B cell (primary cell): Measurements from ENCODE around the gene FAF1. TPM values are rescaled to one million over a fixed set of nuclear protein-coding genes. Genes with fewer than 3 reads are reported as not detected.

ENCODE experiments used
- ATAC-seq: fragments of 200-7000 bp; cut with Tn5 transposase; one replicate; pipeline ENCODE4 v1.10.0; 2021; ENCODE audit warnings: low read depth, mild to moderate bottlenecking, moderate number of reproducible peaks, moderate library complexity
- CTCF ChIA-PET: fragments of 350-600 bp; sonication (Branson Sonifier 250); formaldehyde crosslinking; loops from one replicate; lab custom pipeline; 2021; ENCODE audit warnings: antibody characterized with exemption, inconsistent platforms; lab: Charles Lee
- POLR2A ChIA-PET: fragments of 350-600 bp; sonication (Branson Sonifier 250); formaldehyde crosslinking; loops from one replicate; lab custom pipeline; 2021; ENCODE audit warnings: antibody characterized with exemption; lab: Charles Lee
- DNase-seq: peaks from one replicate; pipeline ENCODE4 v3.0.0; 2013
- H2AFZ ChIP-seq: 2 replicates; pipeline ENCODE4 v1.6.1; 2012; ENCODE audit warnings: mild to moderate bottlenecking, low read depth, low read length; ENCODE audit not compliant: insufficient read depth, poor library complexity, severe bottlenecking
- H3K27ac ChIP-seq, 2 donors: 1 replicate in 1 of 2; 2 replicates in 1 of 2; pipeline ENCODE4 v1.5.1; 2012 to 2013; ENCODE audit warnings: low read length in 2 of 2, mild to moderate bottlenecking in 2 of 2, moderate library complexity in 1 of 2
- H3K27me3 ChIP-seq, 4 experiments: fragments of 200-600 bp in 1 of 4; sonication (generic) in 1 of 4; replicated peaks in 1 of 4; 1 replicate in 2 of 4; 2 replicates in 2 of 4; pipeline versions ENCODE4 v1.6.1 to v1.7.0; 2013 to 2016; ENCODE audit warnings: low read length in 3 of 4, mild to moderate bottlenecking in 2 of 4, mixed read lengths in 1 of 4, moderate library complexity in 1 of 4; ENCODE audit not compliant: insufficient read depth in 4 of 4, control insufficient read depth in 3 of 4; ENCODE audit errors: control extremely low read depth in 1 of 4
- H3K36me3 ChIP-seq, 2 experiments: replicated peaks in 1 of 2; 1 replicate in 1 of 2; 2 replicates in 1 of 2; pipeline versions ENCODE4 v1.6.1 to v1.7.1; 2013; ENCODE audit warnings: low read length in 1 of 2; ENCODE audit not compliant: insufficient read depth in 2 of 2, control insufficient read depth in 1 of 2; ENCODE audit errors: control extremely low read depth in 1 of 2, extremely low read depth in 1 of 2
- H3K4me1 ChIP-seq, 2 donors: fragments of 200-600 bp in 1 of 2; sonication (generic) in 1 of 2; 1 replicate in 1 of 2; 2 replicates in 1 of 2; pipeline versions ENCODE4 v1.5.1 to v1.6.1; 2013 to 2017; ENCODE audit warnings: low read length in 2 of 2; ENCODE audit not compliant: control insufficient read depth in 2 of 2, insufficient read depth in 2 of 2
- H3K4me2 ChIP-seq: replicated peaks from 2 replicates; pipeline ENCODE3; 2012; ENCODE audit warnings: mild to moderate bottlenecking, low read depth, low read length; ENCODE audit not compliant: poor library complexity, severe bottlenecking
- H3K4me3 ChIP-seq, 5 experiments: fragments of 200-600 bp in 1 of 5; sonication (generic) in 1 of 5; 1 replicate in 3 of 5; 2 replicates in 2 of 5; pipeline versions ENCODE4 v1.5.1 to v1.7.0; 2011 to 2016; ENCODE audit warnings: low read length in 4 of 5, mild to moderate bottlenecking in 4 of 5, low read depth in 2 of 5, control low read depth in 1 of 5, moderate library complexity in 1 of 5; ENCODE audit not compliant: insufficient read depth in 1 of 5; ENCODE audit errors: control extremely low read depth in 1 of 5, extremely low read depth in 1 of 5
- H3K79me2 ChIP-seq: fragments of 200-600 bp; sonication (generic); one replicate; pipeline ENCODE4 v1.6.0; 2016; ENCODE audit warnings: low read length; ENCODE audit not compliant: control insufficient read depth, insufficient read depth
- H3K9ac ChIP-seq: fragments of 200-600 bp; sonication (generic); 2 replicates; pipeline ENCODE4 v1.6.1; 2017; ENCODE audit warnings: mild to moderate bottlenecking, low read length, moderate library complexity
- H3K9me3 ChIP-seq, 3 donors: one replicate each; pipeline versions ENCODE4 v1.6.1 to v1.7.1; 2013; ENCODE audit warnings: low read length in 2 of 3; ENCODE audit not compliant: control insufficient read depth in 2 of 3, insufficient read depth in 1 of 3; ENCODE audit errors: control extremely low read depth in 1 of 3
- H4K20me1 ChIP-seq: 2 replicates; pipeline ENCODE4 v1.6.0; 2012; ENCODE audit warnings: mild to moderate bottlenecking, low read length; ENCODE audit not compliant: insufficient read depth, control insufficient read depth, poor library complexity, severe bottlenecking
- H3K27ac Mint-ChIP-seq: one replicate; pipeline ENCODE4 v1.8.0; 2021; ENCODE audit warnings: mixed read lengths
- H3K27me3 Mint-ChIP-seq: one replicate; pipeline ENCODE4 v1.8.0; 2021; ENCODE audit warnings: mixed read lengths
- H3K4me1 Mint-ChIP-seq: one replicate; pipeline ENCODE4 v1.8.0; 2021; ENCODE audit warnings: mixed read lengths
- H3K4me3 Mint-ChIP-seq: one replicate; pipeline ENCODE4 v1.8.0; 2021; ENCODE audit warnings: mixed read lengths
- H3K9me3 Mint-ChIP-seq: one replicate; pipeline ENCODE4 v1.8.0; 2022; ENCODE audit warnings: mixed read lengths; ENCODE audit not compliant: insufficient read depth
- CTCF ChIP-seq: fragments of 200-600 bp; IDR thresholded peaks from one replicate; pipeline ENCODE4 v1.8.0; 2022; ENCODE audit warnings: antibody characterized with exemption, mild to moderate bottlenecking
- EZH2 ChIP-seq: IDR thresholded peaks from 2 replicates; pipeline ENCODE4 v1.6.1; 2012; ENCODE audit warnings: borderline replicate concordance, low read depth, mild to moderate bottlenecking, moderate library complexity, low read length; ENCODE audit not compliant: insufficient read depth, poor library complexity, severe bottlenecking
- WGBS: methylation state at CpG from one replicate; pipeline ENCODE4 v1.1.5; 2013; ENCODE audit warnings: missing lambda C conversion rate; ENCODE audit not compliant: insufficient coverage; 5-methylcytosine and 5-hydroxymethylcytosine counted together
- intact Hi-C: fragments of 100-400 bp; cut with micrococcal nuclease; formaldehyde crosslinking; loops from one replicate; pipeline ENCODE4 v1.10.0; 2022
- polyA plus RNA-seq: library from polyadenylated mRNA; depleted of rRNA; stranded (reverse); fragments of >200 nt; gene quantifications from 2 replicates; pipeline ENCODE4 v1.2.3, GENCODE V29; 2012
- total RNA-seq, 2 donors: library from RNA; stranded (reverse); fragments of 120-200 nt in 1 of 2; gene quantifications; 1 replicate in 1 of 2; 2 replicates in 1 of 2; pipeline versions ENCODE4 v1.2.3 to v1.2.4, GENCODE V29; 2013 to 2022

FAF1 gene
- total and polyA plus RNA-seq, 2 donors (not counting 1 experiment from before 2014, with no cell fraction given), result 10.1 to 58.4 TPM

- no peak overlapping the region for H3K4me3 ChIP-seq
- H3K4me1 ChIP-seq, result no peaks in the 10 kb centered on the region
- no peak overlapping the region for H3K4me3 Mint-ChIP-seq
- H3K36me3 ChIP-seq, result peaks cover 2 to 4% of the 10 kb centered on the region in 2 experiments
- POLR2A ChIA-PET, result no interaction called here
- H3K27ac ChIP-seq, result no peak overlapping the region
- no peaks in the 10 kb centered on the region for H3K9me3 Mint-ChIP-seq
- CTCF ChIA-PET, result no interaction called here
- H2AFZ ChIP-seq, result no peak overlapping the region
- H4K20me1 ChIP-seq, result no peaks in the 10 kb centered on the region
- peaks cover 0 to 2% (median 0%) of the 10 kb centered on the region in 3 donors for H3K9me3 ChIP-seq
- H3K4me1 Mint-ChIP-seq, result peaks cover 5% of the 10 kb centered on the region
- H3K27me3 Mint-ChIP-seq, result no peaks in the 10 kb centered on the region
- no CpG with 5 or more reads among the region's 3 CpGs for WGBS
- intact Hi-C loops, result no loop called here
- no peak for ATAC-seq
- H3K27me3 ChIP-seq, result no peaks in the 10 kb centered on the region
- no peak overlapping the region for H3K9ac ChIP-seq
- H3K27ac Mint-ChIP-seq, result no peak overlapping the region
- H3K79me2 ChIP-seq, result peaks cover 10% of the 10 kb centered on the region
- DNase-seq, result no peak
- H3K4me2 ChIP-seq, result no peak overlapping the region
- TF ChIP-seq EZH2 (no peak), CTCF (no peak)
These were observed 106.7 kb downstream of the FAF1 start for GRCh38 chr1:50853325-50853724.

DNA sequence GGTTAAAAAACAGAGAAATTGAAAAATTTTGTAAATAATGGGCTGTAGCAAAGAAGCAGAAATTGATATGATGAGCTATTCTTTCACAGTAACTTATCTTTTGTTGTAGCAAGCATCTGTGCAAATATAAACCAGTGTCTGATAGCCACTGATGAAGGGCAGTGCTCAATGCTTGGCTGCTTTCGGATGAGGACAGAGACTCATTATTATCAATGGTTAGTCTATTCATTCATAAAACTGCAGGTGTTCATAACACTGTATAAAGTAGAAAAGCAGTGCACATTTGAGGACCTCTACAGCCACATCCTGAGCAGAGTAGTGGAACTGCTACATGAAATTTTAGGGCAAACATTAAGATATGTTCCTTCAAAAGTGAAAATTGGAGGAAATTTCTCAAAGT, 107.2 kb downstream of the FAF1 start:
- Mint-ChIP-seq H3K4me3 (no peak overlapping the region), H3K9me3 (peaks cover 2% of the 10 kb centered on the region), H3K27ac (no peak overlapping the region), H3K4me1 (peaks cover 5% of the 10 kb centered on the region), H3K27me3 (no peaks in the 10 kb centered on the region)
- ChIA-PET POLR2A (no interaction called here), CTCF (no interaction called here)
- no peak for DNase-seq
- Histone ChIP-seq H4K20me1 (no peaks in the 10 kb centered on the region), H3K36me3 (peaks cover 2 to 4% of the 10 kb centered on the region in 2 experiments), H3K79me2 (peaks cover 10% of the 10 kb centered on the region), H3K9me3 (peaks cover 0 to 4% (median 1%) of the 10 kb centered on the region in 3 donors), H3K4me1 (no peaks in the 10 kb centered on the region), H2AFZ (no peak overlapping the region), H3K4me2 (no peak overlapping the region), H3K4me3 (no peak overlapping the region), H3K27ac (no peak overlapping the region), H3K9ac (no peak overlapping the region), H3K27me3 (no peaks in the 10 kb centered on the region)
- intact Hi-C loops, result no loop called here
- no peak for ATAC-seq
- TF ChIP-seq EZH2, result no peak
- no peak for TF ChIP-seq CTCF
- no CpG with 5 or more reads among the region's 1 CpG for WGBS
